ENCODE results near the gene NME2.

DNA sequence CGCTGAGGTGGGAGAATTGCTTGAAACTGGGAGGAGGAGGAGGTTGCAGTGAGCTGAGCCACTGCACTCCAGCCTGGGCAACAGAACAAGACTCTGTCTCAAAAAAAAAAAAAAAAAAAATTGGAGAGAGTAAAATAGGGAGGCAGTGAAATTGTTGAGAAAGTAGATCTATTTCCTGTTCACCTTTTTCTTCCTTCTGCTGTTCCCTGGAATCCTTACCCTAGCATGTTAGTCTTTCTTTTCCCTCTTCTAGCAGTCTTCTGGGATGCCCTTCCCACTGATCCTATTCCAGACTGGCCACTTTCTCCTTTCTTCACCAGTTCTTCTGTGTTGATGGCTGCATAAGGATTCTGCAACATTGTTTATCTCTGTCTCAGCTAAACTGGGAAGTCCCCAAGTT is 3.1 kb downstream of the NME2 start:
- TF ChIP-seq GLIS3 (CRISPR knock-in tag; IDR thresholded peaks at IDR 0.05), result no peak
- TF ChIP-seq BACH2 (CRISPR knock-in tag; IDR thresholded peaks at IDR 0.05; ENCODE audit: borderline replicate concordance), result no peak
- no peak for TF ChIP-seq ISL1 (CRISPR knock-in tag; IDR thresholded peaks at IDR 0.05)
- TF ChIP-seq ARNTL (CRISPR knock-in tag; IDR thresholded peaks at IDR 0.05; ENCODE audit: borderline replicate concordance, low read depth), result no peak
